Fibroblast of lung (primary cell): Measurements from ENCODE around the gene KIAA1217. TPM values are rescaled to one million over a fixed set of nuclear protein-coding genes. Genes with fewer than 3 reads are reported as not detected.
A peak's percentile ranks its signal among the peaks of the same experiment; 100 is the strongest.

Experiments
- DNase-seq, 2 donors: peaks; one replicate each; pipeline versions ENCODE4 v3.0.0 to v3.0.0-alpha.2; 2010; ENCODE audit warnings: low read depth in 2 of 2
- H2AFZ ChIP-seq: 2 replicates; pipeline ENCODE4 v1.5.1; 2012; ENCODE audit warnings: low read length, control low read depth, inconsistent platforms
- H3K27ac ChIP-seq: 2 replicates; pipeline ENCODE4 v1.5.1; 2011; ENCODE audit warnings: low read length, control low read depth; ENCODE audit not compliant: insufficient read depth
- H3K27me3 ChIP-seq: 2 replicates; pipeline ENCODE4 v1.5.1; 2011; ENCODE audit warnings: mild to moderate bottlenecking, low read length; ENCODE audit not compliant: control insufficient read depth, insufficient read depth
- H3K36me3 ChIP-seq: 2 replicates; pipeline ENCODE4 v1.5.1; 2011; ENCODE audit warnings: low read length; ENCODE audit not compliant: control insufficient read depth, insufficient read depth
- H3K4me1 ChIP-seq: 2 replicates; pipeline ENCODE4 v1.5.1; 2011; ENCODE audit warnings: low read length; ENCODE audit not compliant: control insufficient read depth, insufficient read depth; ENCODE audit errors: extremely low read depth
- H3K4me2 ChIP-seq: 2 replicates; pipeline ENCODE4 v1.5.1; 2011; ENCODE audit warnings: low read length, control low read depth; ENCODE audit not compliant: insufficient read depth; ENCODE audit errors: extremely low read depth
- H3K4me3 ChIP-seq, 4 experiments: fragments of 200-600 bp in 1 of 4; sonication (generic) in 1 of 4; replicated peaks in 1 of 4; 2 replicates each; pipeline ENCODE4 v1.5.1; 2011 to 2016; ENCODE audit warnings: low read length in 4 of 4, low read depth in 3 of 4, mild to moderate bottlenecking in 3 of 4, control low read depth in 2 of 4, inconsistent platforms in 1 of 4, mixed read lengths in 1 of 4; ENCODE audit not compliant: insufficient read depth in 1 of 4; ENCODE audit errors: control extremely low read depth in 1 of 4
- H3K79me2 ChIP-seq: 2 replicates; pipeline ENCODE4 v1.5.1; 2012; ENCODE audit warnings: mild to moderate bottlenecking, low read length, inconsistent platforms; ENCODE audit not compliant: control insufficient read depth, insufficient read depth
- H3K9ac ChIP-seq: 2 replicates; pipeline ENCODE4 v1.5.1; 2011; ENCODE audit warnings: mild to moderate bottlenecking, low read length, control low read depth; ENCODE audit not compliant: insufficient read depth
- H3K9me3 ChIP-seq: 2 replicates; pipeline ENCODE4 v1.5.1; 2012; ENCODE audit warnings: low read depth, low read length; ENCODE audit not compliant: control insufficient read depth, insufficient read depth
- H4K20me1 ChIP-seq: 2 replicates; pipeline ENCODE4 v1.5.1; 2011; ENCODE audit warnings: low read length; ENCODE audit not compliant: control insufficient read depth, insufficient read depth; ENCODE audit errors: extremely low read depth
- CTCF ChIP-seq, 2 donors: IDR thresholded peaks in 1 of 2; conservative IDR thresholded peaks in 1 of 2; 1 replicate in 1 of 2; 2 replicates in 1 of 2; pipeline ENCODE4 v1.5.1; 2011 to 2012; ENCODE audit warnings: low read length in 2 of 2, control low read depth in 1 of 2, inconsistent platforms in 1 of 2, low read depth in 1 of 2, mild to moderate bottlenecking in 1 of 2
- EZH2 ChIP-seq: IDR thresholded peaks from 2 replicates; pipeline ENCODE4 v1.5.1; 2012; ENCODE audit warnings: low read length, control low read depth, mild to moderate bottlenecking; ENCODE audit errors: missing control alignments
- polyA plus RNA-seq, 2 donors: library from polyadenylated mRNA; depleted of rRNA in 1 of 2; stranded (reverse) in 1 of 2; unstranded in 1 of 2; fragments of >200 nt; gene quantifications; 2 replicates each; pipeline ENCODE4 v1.2.1, GENCODE V29; 2011 to 2012; ENCODE audit warnings: missing spikeins in 1 of 2
- total RNA-seq: library from RNA; depleted of rRNA; stranded (reverse); fragments of >200 nt; gene quantifications from 2 replicates; pipeline ENCODE4 v1.2.1, GENCODE V29; 2014

The KIAA1217 gene
- total and polyA plus RNA-seq, 2 donors (not counting 1 experiment from before 2014, with no cell fraction given) = 0.92 to 1.5 TPM

DNA sequence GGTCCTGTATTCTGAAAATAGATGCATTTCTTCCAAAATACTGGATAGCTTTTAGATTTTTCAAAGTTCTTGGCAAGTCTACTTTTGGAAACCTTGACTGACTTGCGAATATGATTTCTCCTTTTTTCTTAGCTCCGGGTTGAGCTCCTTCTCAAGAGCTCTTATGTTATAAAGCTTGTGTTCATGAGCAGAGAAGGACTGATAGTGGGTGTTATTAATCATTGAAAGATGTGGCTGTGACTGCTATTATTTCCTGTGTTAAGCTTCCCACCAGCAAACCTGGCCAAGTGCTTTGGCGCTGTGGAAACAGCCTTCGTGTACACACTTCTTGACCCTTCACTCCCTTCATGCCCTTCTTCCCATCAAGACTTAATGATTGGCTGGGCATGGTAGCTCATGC is 98.2 kb downstream of the KIAA1217 start:
- peak in 1 of 2 donors; percentile 63 for DNase-seq
- no peak for TF ChIP-seq EZH2
- TF ChIP-seq CTCF (conservative IDR thresholded peaks at IDR 0.05 in 1 of 2, IDR thresholded peaks at IDR 0.05 in 1 of 2; ENCODE audit: low read depth in 1 of 2, low read length in 2 of 2) = no peak
- Histone ChIP-seq H3K79me2 (no peaks in the 10 kb centered on the region), H3K9ac (no peak overlapping the region), H3K27me3 (no peaks in the 10 kb centered on the region), H3K4me3 (no peak overlapping the region), H3K4me1 (no peaks in the 10 kb centered on the region), H3K4me2 (no peak overlapping the region), H2AFZ (no peak overlapping the region), H4K20me1 (no peaks in the 10 kb centered on the region), H3K9me3 (no peaks in the 10 kb centered on the region), H3K27ac (no peak overlapping the region), H3K36me3 (no peaks in the 10 kb centered on the region)

DNA sequence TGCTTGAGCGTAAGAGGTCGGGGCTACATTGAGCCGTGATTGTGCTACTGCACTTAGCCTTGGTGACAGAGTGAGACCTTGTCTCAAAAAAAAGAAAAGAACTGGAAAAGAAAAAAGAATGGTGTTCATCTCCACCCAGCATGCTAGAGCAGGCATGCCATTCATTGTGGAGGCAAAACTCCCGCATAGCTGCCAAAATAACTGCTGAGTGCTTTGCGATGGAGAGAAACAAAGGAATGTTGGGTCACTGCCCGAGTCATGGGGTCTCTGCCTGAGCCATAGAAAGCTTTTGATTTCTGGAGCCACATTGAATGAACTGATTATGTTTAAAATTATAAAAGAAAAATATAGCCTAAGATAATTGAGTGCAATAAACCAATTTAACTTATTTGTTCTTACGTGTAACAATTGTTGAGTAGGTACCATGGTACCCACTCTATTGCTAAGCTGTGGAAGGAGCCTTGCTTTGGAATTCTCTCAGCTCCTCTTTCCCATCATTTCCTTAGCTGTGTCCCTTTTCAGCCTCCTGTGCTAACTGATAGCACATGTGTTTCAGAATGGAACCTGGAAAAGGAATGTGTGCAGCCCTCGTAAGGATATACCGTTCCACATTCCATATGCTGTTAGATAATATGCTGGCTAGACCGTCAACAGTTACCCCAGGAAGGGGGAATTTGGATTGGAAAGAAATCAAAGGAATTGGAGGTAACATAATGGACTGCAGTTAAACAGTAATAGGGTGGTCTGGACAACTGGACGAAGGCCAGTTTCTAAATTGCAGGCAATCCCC is 99.0 kb downstream of the KIAA1217 start:
- H3K27ac ChIP-seq = no peak overlapping the region
- no peak overlapping the region for H3K9ac ChIP-seq
- H3K4me3 ChIP-seq = no peak overlapping the region
- no peaks in the 10 kb centered on the region for H3K36me3 ChIP-seq
- peak in 1 of 2 donors; percentile 71 for DNase-seq
- H4K20me1 ChIP-seq = no peaks in the 10 kb centered on the region
- H3K4me2 ChIP-seq = no peak overlapping the region
- no peaks in the 10 kb centered on the region for H3K9me3 ChIP-seq
- no peak overlapping the region for H2AFZ ChIP-seq
- TF ChIP-seq EZH2 (no peak), CTCF (conservative IDR thresholded peaks at IDR 0.05 in 1 of 2, IDR thresholded peaks at IDR 0.05 in 1 of 2; ENCODE audit: low read depth in 1 of 2, low read length in 2 of 2) (no peak)
- no peaks in the 10 kb centered on the region for H3K4me1 ChIP-seq
- H3K27me3 ChIP-seq = no peaks in the 10 kb centered on the region
- no peaks in the 10 kb centered on the region for H3K79me2 ChIP-seq

GRCh38 chr10:24310104-24310503 is 101.2 kb downstream of the KIAA1217 start:
- no peak overlapping the region for H3K9ac ChIP-seq
- no peak for TF ChIP-seq EZH2
- TF ChIP-seq CTCF (conservative IDR thresholded peaks at IDR 0.05 in 1 of 2, IDR thresholded peaks at IDR 0.05 in 1 of 2; ENCODE audit: low read depth in 1 of 2, low read length in 2 of 2) = no peak
- no peak overlapping the region for H2AFZ ChIP-seq
- H3K4me3 ChIP-seq = no peak overlapping the region
- H3K4me2 ChIP-seq = no peak overlapping the region
- H4K20me1 ChIP-seq = no peaks in the 10 kb centered on the region
- H3K9me3 ChIP-seq = no peaks in the 10 kb centered on the region
- H3K4me1 ChIP-seq = no peaks in the 10 kb centered on the region
- H3K27ac ChIP-seq = no peak overlapping the region
- no peaks in the 10 kb centered on the region for H3K36me3 ChIP-seq
- no peaks in the 10 kb centered on the region for H3K27me3 ChIP-seq
- no peaks in the 10 kb centered on the region for H3K79me2 ChIP-seq
- peak in 1 of 2 donors; percentile 70 for DNase-seq
